Stimulated activated CD8-positive, alpha-beta memory T cell treated with anti-CD3 and anti-CD28 coated beads, Interleukin-4, amount 100 ng/mL, for 24 hours (primary cell): ENCODE results near the gene CROCC2.

Experiments
- DNase-seq: peaks from one replicate; pipeline ENCODE4 v3.0.0-alpha.2; 2020; ENCODE audit warnings: low read depth

Gene CROCC2

DNA sequence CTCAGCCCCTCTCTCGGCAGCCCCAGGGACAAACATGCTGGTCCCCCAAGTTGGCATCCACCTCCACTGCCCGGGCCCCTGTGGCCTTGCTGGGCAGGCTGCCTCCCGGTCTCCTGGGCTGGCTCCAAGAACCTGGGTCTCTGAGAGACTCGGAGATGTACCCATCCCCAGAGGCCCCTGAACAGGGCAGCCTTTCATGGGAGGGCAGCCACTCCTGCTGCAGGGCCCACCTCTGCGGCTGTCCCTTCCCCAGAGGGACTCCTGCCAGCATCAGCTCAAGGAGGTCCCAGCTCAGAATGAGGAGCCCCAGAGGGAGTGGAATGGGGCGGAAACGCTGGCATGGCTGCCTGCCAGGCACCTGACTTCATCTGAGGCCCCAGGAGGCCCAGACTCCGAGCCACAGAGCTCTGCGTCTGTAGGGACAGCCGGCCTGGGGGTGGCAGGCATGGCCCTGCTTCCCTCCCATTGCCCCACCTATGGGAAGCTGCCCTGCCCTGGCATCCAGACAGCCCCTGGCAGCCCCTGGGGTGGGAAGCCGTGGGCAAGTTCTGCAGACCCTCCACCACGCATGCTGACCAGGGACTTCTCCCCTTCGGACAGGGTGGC is 857 bp upstream of the CROCC2 start:
- no peak for DNase-seq

DNA sequence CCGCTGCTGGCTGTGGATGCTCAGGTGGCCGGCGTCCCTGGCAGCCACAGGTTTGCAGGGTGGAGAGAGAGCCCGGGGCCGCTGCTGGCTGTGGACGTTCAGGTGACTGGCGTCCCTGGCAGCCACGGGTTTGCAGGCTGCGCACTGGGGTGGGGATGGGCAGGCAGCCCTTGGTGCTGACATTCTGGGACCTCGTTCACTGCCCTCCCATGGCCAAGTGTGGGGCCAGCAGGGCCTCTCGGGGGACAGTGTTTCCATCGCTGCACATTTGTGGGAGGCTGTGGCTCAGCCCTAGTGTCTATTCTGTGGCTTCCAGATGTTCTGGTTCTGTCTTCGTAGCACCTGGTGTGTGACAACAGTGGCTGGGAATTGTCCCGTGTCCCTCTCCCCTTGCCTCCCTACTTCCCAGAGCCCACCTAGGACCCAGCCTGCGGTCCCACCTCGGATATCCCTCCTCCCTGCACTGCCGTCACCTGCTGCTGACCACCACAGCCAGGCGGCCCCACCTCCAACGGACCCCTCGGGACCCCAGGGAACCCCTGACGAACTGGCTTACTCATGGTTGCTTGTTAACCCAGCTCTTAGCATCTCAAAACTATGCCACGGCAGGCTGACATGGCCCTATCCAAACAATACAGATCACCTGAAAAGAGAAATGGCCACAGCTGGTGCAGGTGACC is 915 bp downstream of the CROCC2 start:
- DNase-seq = no peak

DNA sequence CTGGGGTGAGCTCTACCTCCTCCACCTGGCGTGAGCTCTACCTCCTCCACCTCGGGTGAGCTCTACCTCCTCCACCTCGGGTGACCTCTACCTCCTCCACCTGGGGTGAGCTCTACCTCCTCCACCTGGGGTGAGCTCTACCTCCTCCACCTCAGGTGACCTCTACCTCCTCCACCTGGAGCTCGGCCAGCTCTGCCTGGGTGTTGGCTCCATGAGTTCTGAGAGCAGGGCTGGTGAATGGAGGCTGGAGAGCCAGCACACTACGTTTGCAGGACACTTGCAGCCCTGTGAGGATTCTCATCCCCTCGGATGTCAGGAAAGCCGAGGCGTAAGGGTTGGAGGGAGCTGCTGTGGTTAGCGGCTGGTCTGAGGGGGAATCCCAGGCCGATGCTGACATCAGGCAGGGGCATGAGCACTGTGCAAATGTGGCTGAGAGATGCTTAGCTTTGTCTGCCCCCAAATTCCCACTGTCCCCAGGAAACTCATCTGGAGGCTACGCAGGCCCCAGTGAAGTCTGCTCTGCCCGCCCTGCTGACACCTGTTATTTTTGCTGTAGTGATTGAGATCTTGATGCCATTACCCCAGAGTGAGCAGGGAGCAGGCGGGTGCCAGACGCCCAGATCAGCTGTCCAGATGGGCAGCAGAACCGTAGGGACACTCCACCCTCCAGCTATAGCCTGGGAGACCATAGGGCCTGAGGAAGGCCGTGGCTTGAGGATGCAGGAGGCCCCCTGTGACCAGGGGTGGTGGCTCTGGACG is 3.3 kb downstream of the CROCC2 start:
- DNase-seq = no peak

DNA sequence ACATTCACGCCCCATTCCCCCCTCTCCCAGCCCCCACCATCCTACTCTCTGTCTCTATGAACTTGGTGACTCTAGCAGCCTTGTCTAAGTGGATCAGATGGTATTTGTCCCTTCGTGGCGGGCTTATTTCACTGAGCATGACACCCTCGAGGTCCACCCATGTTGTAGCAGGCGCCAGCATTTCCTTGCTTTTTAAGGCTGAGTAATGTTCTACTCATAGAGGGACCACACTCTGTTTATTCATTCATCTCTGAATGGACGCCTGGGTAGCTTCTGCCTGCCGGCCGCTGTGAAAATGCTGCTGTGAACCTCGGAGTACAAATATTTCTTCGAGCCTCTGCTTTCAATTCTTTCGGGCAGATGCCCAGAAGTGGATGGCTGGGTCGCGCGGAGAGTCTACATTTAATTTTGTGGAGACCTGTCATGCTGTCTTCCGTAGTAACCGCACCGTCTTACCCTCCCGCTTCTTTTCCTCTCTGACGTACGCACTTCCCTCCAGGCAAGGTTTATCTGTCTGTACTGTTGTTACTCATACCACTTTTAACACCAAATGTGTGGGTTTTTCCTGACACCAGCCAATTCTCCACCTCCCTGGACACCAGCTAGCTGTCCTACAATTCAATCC is 5.6 kb downstream of the CROCC2 start:
- DNase-seq = no peak

DNA sequence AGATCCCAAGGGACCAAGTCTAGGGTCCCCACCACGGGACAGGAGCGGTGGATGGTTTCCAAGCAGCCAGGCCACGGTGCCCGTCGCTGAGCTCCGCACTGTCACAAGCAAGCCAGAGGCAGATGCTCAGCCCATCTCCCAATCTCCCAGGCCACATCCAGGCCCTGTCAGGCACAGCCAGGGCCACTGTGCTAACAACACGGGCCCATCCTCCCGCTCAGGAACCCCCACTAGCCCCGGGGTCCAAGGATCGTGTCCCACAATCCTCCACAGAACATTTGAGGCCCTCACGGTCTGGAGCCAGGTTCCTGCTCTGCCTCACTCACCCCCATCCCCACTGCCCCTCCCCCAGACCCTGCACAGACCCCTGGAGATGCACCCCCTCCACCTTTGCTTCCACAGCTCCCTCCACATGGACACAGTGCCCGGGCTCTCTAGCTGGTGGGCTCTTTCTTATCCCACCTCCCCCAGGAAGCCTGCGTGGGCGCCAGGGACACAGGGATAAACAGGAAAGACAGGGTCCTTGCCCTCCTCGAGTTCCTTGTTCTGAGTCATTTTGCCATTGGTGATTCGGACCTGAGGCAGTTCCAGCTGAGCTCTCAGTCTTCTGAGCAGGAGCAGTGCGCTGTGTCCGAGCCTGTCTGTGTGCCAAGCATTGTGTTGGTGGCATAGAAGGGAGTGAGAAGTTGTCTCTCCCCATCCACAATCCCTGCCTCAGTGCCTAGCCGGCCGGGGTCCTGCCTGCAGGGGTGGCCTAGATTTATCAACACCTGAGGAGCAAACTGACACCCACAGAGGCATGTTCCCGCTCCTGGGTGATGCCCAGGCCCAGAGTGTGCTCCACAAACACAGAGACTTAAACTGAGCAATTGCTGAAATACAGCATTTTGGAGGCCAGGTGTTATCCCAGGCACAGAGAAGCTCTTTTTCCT is 7.0 kb downstream of the CROCC2 start:
- no peak for DNase-seq

DNA sequence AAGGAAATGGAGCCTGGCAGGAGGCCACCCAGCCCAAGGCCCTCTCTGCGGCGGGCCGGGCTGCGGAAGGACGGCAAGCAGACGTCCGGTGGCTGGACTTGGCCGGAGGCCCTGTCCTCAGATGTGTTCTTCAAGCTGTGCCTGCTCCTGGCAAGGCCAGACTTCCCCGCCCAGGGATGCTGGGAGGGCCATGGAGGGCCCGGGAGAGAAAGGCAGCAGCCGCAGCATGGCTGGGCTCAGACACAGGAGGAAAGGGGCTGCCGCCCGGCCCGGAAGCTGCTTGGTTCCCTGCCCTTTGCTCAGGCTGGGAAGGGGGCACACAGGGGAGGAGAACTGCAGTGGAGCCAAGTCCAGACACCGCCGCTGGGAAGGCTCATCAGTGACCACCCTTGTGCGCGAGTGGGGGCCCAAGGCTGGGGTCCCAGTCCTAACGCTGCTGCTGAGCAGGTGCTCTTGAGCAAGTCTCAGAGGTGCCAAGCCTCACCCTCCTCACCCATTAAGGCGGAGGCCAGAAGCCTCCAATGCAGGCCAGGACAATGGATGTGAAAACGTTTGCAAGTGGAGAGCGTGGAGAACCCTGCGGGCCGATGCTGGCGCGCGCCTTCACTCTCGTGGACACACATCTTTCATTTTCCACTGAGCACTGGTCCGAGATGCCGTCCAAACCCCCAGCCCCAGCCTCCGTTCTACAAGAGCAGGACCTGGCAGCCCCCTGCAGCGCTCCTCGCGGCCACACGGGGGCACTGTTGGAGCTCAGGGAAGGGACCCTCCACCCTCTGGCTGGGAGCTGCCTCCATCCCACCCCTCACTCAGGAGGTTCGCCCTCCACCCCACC is 7.9 kb downstream of the CROCC2 start:
- peak; percentile 54 for DNase-seq

DNA sequence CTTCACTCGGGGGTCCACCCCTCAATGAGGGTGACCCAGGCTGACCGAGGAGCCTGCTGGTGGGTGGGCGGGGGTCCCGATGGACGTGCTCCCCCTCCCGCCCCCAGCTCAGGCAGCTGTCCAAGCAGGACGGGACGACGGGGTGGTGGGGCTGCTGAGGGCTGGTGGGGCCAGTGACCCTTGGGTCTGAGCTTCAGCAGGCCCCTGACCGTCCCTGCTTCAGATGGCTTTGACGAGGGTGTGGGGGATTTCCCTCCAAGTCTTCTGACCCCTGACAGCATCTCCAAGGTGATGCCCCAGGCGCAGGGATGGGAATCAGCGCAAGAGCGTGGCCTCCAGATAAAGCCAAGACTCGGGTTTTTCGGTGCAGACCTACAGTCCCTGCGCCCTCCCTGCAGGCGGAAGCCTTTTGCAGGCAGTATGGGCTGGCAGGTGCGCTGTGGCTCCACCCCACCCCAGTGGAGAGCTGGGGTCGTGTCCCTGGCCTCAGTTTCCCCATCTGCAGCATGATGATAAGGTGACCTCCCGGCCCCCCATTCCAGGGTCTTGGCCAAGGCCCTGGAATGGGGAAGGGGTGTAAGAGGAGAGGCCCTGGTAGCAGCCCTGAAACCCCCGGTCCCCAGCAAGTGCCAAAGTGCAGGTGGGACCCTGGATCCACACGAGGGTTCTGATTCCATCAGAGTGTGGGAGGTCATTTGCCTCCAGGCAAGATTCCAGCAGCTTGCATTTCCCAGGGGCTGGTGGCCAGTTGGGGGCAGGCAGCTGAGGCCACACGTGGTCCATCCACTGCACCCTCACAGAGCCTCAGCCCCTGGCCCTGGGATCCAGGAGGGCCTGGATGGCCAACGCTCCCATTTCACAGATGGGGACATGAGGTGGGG is 8.7 kb downstream of the CROCC2 start:
- no peak for DNase-seq

DNA sequence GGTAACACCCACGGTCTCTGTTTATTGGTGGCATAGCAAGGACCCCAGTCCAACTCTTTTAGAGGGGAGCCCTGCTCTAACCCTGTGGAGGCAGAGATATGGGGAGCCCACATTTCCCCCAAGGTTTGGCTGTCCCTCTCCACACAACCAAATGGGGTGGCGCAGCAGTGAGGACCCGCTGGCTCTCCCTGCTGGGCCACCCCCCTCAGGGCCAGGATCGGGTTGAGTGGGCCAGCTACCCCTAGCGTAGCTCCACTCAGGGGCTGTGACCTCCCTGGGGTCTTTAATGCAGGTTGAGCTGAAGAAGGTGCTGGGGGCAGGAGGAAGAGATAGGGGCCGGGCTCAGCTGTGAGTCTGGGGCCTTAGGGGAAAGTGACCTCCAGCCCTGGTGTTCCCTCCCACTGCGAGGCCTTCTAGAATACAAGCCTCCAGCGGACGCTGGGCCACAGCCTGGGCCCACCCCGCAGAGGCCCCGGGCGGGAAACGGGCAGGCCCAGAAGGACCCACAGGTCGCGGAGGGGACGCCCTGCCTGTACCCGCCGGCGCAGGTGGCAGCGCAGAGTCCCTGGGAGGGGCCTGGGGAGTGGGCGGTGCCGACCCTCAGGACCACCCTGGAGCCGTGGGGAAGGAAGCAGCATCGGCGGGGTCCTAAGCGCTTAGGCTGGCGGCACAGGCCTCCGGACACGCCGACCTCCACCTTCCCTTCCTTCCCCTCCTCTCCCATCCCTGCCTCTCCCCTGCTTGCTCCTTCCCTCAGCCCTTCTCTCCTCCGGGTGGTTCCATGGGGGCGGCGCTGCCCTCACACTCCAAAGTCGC is 9.6 kb downstream of the CROCC2 start:
- DNase-seq = no peak

DNA sequence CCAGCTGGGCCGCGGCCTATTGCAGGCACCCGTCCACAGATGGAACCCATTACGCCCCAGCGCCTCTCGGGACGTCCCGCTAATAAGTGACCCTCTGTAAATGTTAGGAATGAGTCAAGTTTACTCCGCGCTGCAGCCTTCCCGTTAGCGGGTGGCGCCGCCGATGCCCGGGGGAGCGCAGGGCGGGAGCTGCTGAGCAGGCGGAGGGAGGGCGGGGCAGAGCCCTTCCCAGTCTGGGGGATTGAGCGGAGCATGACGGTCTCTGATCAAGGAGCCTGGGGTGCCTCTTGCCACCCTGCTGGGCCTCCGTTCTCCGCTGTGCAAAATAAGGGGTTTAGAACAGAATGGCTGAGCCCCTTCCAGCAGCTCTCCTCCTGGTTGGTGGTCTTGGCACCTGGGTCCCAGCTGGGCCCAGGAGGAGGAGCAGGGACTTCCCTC is 10.5 kb downstream of the CROCC2 start:
- DNase-seq = no peak

DNA sequence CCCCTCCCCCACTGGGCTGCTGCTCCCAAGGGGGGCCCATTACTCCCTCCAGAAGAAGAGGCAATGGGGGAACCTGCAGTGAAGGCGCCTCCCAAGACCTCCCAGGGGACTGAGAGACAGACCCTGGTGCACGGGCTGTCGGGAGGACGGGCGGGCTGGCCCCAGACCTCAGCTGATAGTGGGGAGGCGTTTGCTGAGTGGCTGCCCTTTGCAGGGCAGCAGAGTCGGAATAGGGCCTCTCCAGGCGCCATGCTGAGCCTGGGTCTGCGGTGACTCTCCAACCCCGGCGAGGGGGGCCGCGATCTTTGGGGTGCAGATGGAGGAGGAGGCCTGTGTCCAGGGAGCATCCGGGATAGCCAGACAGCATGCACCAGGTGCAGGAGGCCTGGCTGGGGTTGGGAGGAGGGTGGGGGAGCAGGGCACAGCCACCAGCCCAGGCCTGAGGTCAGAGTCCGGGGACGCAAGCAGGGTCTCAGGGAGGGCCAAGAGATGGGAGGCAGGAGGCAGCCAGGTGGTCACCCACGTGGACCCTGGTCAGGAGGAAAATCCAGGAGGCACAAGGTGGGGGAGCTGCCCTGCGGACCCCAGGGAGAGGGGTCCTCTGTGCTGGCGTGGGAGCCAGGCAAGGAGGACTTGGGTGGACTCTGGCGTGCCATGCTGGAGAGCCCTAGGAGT is 11.0 kb downstream of the CROCC2 start:
- no peak for DNase-seq

DNA sequence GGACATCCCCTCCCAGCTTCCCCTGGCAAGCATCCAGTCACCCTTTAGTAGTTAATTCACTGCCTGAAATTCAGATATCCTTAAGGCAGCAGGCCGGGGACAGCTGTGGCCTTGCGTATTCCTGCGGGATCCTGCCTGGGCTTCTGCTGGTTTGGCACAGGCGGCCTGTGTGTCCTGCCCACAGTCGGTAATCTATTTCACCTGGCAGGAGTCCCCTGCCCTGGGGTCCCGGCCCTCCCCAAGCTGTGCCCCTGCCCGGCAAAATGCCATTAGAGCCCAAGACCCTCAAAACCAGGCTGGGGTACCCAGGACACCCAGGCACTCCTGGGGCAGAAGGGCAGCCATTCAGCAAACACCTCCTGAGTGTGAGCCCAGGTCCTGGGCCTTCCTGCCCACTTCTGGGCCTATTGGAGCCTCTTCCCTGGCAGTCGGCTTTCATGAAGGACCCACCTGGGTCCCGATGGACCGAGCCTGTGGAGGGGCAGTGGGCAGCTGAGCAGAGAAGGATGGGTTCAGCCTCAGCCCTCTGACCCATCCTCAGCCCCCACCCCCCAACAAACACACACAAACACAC is 11.6 kb downstream of the CROCC2 start:
- DNase-seq = no peak

DNA sequence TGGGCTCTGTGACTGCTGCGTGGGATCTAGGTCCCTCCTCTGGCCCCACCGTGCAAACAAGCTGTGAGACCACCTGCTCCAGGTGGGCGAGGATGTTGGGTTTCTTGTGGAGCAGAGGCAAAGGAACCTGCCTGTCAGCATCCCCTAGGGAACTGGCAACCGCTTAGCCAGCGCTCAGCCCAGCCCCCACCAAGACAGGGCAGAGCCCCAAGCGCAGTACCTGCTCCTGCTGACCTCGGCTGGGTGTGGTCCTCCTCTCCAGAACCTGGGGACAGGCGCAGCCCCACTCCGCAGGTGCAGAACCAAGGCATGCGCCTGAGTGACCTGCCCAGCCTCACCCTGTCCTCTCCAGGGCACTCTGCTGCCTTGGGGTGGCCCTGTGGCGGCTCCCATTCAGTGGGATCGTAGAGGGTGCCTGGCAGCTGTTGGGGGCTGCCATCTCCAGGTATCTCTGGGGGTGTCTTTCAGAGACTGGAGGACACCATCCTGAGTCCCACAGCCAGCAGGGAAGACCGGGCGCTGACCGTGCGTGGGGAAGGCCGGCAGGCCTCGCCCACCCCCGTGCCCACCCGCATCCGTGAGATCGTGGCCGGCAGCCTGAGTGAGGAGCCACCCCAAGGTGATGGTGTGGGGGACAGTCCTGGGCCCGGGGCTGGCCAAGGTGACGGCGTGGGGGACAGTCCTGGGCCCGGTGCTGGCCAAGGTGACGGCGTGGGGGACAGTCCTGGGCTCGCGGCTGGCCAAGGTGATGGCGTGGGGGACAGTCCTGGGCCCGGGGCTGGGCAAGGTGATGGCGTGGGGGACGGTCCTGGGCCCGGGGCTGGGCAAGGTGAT is 12.3 kb downstream of the CROCC2 start:
- no peak for DNase-seq

DNA sequence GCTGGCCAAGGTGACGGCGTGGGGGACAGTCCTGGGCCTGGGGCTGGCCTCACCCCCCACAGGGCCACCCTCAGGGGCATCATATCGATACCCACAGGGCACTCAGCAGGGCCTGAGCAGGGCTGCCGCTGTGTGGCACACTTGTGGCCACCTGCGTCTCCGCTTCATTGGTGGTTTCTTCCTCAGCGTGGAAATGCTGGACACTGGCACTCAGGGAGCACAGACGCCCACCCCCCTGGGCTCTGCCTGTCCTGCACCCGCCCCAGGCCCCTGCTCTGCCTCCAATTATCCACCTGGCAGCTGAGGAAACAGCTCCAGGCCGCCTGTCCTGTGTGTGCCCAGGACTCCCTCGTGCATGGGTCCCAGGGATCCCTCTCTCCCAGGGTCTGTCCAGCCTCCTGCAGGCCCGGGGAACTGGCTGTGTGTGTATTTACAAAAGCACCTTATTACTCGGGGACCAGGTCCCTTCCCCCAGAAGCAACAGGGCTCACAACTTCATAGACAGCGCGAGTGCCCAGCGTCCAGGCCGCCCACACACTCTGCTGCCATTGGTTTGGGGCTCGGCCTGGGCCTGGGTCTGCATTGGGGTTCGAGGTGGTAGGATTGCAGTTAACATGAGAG is 13.1 kb downstream of the CROCC2 start:
- no peak for DNase-seq

DNA sequence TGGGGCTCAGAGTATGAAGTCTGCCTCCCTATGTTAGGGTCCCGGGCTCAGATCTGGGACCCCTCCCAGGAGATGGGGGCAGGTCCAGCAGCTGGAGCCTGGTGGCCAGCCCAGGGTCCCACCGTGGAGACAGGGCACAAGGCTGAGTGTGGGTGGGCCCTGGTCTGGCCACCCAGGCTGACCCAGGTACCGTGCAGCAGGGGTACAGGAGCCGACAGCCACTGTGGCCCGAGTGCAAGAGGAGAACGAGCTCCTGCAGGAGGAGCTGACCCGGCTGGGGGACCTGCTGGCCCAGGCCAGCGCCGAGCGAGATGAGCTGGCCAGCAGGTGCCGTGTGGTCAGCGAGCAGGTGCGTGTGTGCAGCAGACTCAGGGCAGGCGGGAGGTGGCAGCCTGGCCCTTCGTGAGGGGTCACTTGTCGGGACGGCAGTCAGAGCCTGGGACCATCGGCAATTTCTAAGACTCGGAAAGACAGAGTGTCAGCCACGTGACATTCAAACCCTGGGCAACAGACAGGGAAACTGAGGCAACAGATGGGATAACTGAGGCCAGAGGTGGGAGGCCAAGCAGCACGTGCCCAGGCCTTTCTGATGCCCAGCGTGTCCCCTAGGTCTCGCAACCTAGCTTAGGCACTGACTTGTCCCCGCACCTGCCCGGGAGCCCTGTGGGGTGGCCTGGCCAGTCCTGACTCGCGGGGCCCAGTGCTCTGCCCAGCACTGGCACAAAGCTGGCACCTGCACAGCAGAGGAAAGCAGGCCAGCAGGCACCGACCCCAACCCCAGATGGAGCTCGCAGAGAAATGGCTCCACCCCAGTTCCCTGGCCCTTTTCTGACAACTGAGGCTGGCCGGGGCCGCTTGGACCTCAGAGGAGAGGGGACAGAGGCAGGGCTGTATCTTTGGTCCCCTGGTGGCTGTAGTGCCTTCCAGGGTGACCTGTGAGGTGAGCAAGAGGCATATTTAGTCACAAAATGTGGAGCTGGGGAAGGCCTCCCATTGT is 13.9 kb downstream of the CROCC2 start:
- no peak for DNase-seq

DNA sequence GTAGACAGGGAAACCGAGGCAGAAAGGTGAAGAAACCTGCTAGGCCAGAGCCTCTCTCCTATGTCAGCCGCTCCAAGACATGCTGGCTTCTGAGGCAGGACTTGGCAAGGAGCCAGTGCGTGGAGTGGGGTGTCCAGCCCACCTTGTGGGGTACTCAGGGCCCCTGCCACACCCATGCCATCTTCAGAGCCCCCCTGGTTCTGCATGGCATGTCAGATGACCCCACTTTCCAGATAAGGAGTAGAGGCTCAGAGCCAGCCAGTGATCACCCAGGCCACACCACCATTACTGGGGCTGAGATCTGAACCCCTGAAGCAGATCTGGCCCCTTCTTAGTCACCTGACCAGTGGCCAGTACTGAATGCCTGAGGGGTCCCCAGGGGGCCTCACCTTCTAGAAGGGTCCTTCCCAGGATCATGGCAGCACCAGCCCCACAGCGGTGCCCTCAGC is 14.7 kb downstream of the CROCC2 start:
- no peak for DNase-seq
